ENCODE measurements around the gene SPEF2.

DNA sequence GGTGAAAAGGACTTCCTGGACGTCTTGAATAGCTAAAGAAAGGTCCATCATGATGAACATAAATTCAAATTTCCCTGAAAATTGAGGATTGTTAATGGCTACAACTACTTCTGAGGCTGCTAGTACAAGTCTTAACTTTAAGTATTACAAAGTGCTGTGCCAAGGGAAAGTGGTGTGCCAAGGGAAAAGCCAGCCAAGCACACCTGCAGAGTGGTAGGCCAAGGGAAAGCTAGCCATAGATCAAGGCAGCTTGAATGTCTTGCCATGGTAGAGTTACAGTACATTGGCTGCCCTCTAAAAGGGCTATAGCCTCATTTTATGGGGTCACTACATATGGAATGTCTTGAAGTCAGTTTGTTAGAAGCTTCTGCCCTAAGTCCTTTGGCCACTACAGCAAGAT, 64.2 kb downstream of the SPEF2 start:
- TF ChIP-seq TAF1 (IDR thresholded peaks at IDR 0.05; ENCODE audit: low read depth, low read length), result no peak
- TF ChIP-seq POLR2AphosphoS5 (IDR thresholded peaks at IDR 0.05; ENCODE audit: low read depth, low read length), result no peak

Measured in GM12891 (cell line).